Upper lobe of left lung (tissue), 4 donors: Measurements from ENCODE around the gene GRIK4.

ENCODE experiments used
- EP300 ChIP-seq, 4 donors: sonication (generic); formaldehyde crosslinking; IDR thresholded peaks; one replicate each; pipeline ENCODE4 v1.5.1; 2017; ENCODE audit warnings: antibody characterized with exemption in 4 of 4, control low read depth in 2 of 4
- POLR2A ChIP-seq, 4 donors: fragments of 450-650 bp; IDR thresholded peaks; one replicate each; pipeline ENCODE4 v1.5.1; 2016 to 2017; ENCODE audit warnings: antibody characterized with exemption in 4 of 4, mild to moderate bottlenecking in 2 of 4
- POLR2AphosphoS5 ChIP-seq, 2 donors: sonication (generic); formaldehyde crosslinking; IDR thresholded peaks; one replicate each; pipeline ENCODE4 v1.5.1; 2017; ENCODE audit warnings: antibody characterized with exemption in 2 of 2
- TF ChIP-seq, protein P1 (sequence below), 6 experiments: fragments of 450-650 bp in 4 of 6; fragments of 200-600 bp in 2 of 6; sonication (generic) in 2 of 6; IDR thresholded peaks; one replicate each; pipeline ENCODE4 v1.5.1; 2016 to 2019; ENCODE audit warnings: antibody characterized with exemption in 6 of 6

DNA sequence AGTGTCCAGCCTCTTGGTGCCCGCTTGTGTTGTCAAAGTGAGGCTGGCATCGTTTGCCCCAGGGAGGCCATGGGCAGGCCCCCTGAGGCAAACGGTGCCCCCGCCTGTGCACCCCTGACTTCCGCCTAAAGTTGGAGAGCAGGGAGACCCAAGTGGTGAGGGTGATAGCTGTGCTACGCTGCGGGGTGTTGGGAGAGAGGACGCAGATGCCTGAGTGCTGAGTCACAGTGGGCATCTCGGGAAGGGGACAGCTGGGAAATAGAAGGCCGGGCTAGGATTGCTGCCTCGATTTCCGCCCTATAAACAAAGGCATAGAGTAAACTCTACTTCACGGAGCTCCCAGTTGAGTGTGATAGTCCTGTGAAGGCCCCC lies 5.8 kb downstream of the GRIK4 start:
- TF ChIP-seq, protein P1, sequence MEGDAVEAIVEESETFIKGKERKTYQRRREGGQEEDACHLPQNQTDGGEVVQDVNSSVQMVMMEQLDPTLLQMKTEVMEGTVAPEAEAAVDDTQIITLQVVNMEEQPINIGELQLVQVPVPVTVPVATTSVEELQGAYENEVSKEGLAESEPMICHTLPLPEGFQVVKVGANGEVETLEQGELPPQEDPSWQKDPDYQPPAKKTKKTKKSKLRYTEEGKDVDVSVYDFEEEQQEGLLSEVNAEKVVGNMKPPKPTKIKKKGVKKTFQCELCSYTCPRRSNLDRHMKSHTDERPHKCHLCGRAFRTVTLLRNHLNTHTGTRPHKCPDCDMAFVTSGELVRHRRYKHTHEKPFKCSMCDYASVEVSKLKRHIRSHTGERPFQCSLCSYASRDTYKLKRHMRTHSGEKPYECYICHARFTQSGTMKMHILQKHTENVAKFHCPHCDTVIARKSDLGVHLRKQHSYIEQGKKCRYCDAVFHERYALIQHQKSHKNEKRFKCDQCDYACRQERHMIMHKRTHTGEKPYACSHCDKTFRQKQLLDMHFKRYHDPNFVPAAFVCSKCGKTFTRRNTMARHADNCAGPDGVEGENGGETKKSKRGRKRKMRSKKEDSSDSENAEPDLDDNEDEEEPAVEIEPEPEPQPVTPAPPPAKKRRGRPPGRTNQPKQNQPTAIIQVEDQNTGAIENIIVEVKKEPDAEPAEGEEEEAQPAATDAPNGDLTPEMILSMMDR (IDR thresholded peaks at IDR 0.05): no peak
- TF ChIP-seq EP300 (IDR thresholded peaks at IDR 0.05) (no peak), POLR2A (IDR thresholded peaks at IDR 0.05) (no peak), POLR2AphosphoS5 (IDR thresholded peaks at IDR 0.05) (peak in 1 of 2 donors; percentile 28)
